ENCODE measurements around the gene SLC22A5.
"Not testable (repeated sequence)": the region's sequence is repeated elsewhere in the genome, so short reads cannot be mapped to it uniquely, and the experiment has no call there.

The SLC22A5 gene

DNA sequence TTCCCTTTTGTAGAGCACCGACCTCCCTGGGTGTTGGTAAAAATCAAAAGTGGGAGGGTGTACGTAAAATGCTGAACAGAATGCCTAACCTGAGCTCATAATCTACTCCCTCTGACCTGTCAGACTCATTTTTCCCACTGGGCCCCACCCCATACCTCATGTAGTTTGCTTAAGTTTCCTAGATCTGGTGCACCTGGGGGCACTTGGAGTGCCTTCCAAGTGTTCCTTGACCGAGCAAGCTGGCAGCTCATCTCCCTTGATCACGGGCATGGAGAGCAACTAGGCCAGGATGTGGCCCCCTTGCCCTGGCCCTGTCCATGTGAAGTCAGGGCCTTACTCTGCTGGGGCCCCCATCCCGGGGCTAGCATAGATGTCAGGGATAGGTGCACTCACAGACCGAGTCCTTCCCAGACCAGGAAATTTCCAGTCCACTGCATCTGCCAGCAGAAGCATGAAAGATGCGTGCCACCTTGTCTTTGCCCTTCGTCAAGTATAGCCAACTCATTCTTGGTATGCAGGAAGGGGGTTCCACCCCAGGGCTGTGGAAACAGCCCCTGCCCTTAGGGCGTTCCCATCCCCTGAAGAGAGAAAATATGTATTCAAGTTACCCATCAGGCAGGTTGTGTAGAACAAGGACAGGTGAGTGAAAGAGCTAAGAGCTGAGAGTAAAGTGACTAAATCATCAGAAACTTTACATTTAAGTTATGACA is 41.9 kb downstream of the SLC22A5 start:
- no peak for DNase-seq (ENCODE audit: low read depth in 1 of 2, low spot score in 1 of 2)

DNA sequence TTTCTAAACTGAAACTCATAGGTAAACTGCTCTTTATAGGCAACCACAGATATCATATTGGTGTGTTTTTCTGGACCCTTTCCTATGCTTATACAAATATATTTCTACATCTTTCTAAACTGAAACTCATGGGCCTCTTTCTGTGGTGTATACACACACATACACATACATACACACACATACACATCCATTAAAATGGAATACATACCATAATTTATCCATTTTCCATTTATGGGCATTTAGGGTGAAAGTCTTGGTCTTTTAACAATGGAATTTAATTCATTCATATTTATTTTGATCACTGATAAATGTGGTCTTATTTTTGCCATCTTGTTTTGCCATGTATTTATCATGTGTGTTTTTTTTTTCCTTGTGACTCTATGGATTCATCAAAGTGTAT is 44.1 kb downstream of the SLC22A5 start:
- no peak for DNase-seq (ENCODE audit: low read depth in 1 of 2, low spot score in 1 of 2)

DNA sequence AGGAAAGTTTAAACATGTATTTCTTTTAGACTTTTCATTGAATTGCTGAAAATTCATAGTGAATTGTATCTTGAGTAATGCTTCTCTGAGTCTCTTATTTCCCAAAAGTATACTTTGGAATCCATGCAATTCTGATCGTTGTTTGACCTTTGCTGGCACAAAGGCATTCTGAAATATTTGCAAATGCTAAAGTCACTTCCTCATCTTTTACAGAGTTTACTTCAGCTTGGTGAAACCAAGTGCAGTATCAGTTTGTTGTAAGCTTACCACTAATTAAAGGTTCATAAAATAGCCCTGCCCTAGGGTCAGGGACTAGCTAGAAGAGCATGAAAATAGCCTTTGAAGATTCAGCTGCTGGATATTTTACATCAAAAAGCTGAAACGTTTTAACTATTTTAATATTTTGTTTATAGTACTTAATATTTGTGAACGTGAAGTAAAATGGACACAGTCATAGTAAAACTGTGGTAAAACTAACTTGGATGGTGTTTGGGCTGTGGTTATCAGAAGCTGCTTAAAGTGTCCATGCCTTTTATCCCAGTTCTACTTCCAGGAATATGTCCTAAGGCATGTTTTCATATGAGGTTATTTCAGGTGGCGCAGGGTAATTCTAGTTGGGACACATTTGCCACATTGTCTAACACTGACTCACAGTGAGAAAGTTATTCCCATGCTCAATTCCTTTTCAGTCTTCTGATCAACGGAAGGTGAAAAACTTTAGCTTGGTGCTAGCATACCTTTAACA is 45.3 kb downstream of the SLC22A5 start:
- DNase-seq (ENCODE audit: low read depth in 1 of 2, low spot score in 1 of 2): no peak

DNA sequence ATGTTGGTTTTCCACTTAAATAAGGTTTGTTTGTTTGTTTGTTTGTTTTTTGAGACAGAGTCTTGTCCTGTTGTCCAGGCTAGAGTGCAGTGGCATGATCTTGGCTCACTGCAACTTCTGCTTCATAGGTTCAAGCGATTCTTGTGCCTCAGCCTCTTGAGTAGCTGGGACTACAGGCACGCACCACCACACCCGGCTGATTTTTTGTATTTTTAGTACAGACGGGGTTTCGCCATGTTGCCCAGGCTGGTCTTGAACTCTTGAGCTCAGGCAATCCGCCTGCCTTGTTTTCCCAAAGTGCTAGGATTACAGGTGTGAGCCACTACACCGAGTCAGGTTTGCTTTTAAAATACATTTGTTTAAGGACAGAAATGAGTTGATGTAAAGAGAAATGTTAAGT is 46.0 kb downstream of the SLC22A5 start:
- not testable (repeated sequence) for DNase-seq (ENCODE audit: low read depth in 1 of 2, low spot score in 1 of 2)

DNA sequence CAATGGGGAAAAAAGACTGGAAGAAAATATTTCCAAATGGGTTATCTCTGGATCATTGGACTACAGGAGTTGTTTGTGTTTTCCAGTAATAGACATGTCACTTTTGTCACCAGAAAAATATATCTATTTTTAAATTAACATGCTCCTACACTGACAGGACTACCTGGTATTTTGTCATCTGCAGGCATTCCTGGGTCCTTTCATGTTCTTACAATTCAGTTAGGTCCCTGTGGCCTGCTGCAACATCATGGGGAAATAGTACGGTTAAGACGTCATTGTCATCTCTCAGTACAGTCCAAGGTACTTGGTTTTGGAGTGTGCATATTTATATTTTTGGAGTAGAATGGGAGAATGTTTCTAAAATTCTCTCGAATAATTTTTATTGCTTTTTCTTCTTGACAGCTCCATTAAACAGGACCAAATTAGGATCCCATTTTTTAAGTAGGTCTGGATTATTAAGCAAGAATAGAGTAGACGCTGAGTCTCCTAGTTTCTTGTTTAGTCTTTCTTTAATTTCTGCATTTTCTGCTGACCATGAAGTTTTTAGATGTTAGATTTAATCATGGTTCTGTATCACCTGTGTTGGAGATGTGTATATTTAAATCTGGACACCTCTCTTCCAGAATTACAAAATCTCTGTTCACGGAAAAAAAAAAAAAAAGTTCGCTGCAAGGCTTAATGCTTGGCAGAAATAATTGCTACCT is 46.9 kb downstream of the SLC22A5 start:
- no peak for DNase-seq (ENCODE audit: low read depth in 1 of 2, low spot score in 1 of 2)

DNA sequence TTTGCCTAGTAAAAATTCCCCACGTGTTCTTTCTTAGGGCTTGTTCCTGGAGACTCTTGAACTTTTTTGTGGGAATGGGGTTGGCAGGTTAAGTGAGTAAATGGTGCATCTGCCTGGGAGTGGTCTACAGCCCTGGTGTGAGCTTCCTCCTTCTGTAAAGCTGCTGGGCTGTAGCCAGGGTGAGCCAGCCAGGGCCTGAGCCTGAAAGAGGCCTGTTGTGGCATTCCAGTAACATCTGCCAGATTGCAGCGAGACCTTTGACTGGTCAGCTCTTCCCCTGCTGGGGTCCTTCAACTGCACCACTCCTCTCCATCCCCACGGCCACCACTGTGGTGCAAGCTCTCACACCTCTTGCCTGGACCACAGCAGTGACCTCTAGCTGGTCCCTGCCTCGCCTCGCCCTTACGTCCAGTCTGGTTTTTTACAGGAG is 47.5 kb downstream of the SLC22A5 start:
- DNase-seq (ENCODE audit: low read depth in 1 of 2, low spot score in 1 of 2): no peak

DNA sequence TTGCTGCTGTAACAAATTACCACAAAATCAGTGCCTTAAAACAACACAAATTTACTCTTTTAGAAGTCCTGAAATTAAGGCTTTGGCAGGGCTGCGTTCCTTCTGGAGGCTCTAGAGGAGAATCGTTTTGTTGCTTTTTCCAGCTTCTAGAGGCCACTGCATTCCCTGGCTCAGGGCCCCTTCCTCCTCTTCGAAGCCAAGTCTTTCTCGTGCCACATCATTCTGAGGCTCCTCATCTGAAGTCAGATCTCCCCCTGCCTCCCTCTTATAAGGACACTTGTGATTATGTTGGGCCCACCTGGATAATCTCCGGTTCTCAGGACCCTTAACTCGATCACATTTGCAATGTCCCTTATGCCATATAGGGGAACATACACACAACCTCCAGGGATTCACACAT is 48.0 kb downstream of the SLC22A5 start:
- no peak for DNase-seq (ENCODE audit: low read depth in 1 of 2, low spot score in 1 of 2)

DNA sequence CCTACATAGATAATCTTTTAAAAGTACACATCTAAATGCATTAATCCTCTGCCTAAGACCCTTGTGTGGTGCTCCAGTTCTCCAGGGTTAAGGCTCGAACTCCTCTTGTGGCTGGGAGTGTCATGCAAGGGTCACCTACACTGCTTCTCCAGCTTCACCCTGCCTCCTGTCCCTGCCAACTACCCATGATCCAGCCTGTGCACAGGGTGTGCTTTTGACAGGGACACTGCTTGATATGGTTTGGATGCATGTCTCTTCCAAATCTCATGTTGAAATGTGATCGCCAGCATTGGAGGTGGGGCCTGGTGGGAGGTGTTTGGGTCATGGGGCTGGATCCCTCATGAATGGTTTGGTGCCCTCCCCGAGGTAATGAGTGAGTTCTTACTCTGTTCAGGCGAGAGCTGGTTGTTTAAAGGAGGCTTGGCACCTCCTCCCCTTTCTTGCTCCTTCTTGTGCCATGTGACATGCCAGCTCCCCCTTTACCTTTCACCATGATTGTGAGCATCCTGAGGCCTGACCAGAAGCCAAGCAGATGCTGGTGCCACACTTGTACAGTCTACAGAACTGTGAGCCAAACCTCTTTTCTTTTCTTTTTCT is 48.5 kb downstream of the SLC22A5 start:
- no peak for DNase-seq (ENCODE audit: low read depth in 1 of 2, low spot score in 1 of 2)

DNA sequence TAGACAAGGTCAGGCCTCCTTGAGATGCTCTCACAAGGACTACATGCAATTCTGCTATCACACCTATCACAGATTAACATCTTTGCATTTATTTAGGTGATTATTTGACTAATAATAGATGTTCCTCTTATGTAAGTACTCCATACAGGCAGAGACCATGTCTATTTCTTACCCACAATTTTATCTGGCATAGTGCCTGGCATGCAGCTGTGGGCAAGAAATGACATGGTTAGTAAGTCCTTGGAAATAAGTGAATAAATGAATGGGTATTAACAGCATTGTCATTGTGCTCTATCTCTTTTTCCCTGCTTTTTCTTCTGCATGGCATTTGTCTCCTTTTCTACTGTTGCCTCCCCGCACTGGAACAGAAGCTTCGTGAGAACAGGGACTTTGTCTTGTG is 49.4 kb downstream of the SLC22A5 start:
- DNase-seq (ENCODE audit: low read depth in 1 of 2, low spot score in 1 of 2): no peak

DNA sequence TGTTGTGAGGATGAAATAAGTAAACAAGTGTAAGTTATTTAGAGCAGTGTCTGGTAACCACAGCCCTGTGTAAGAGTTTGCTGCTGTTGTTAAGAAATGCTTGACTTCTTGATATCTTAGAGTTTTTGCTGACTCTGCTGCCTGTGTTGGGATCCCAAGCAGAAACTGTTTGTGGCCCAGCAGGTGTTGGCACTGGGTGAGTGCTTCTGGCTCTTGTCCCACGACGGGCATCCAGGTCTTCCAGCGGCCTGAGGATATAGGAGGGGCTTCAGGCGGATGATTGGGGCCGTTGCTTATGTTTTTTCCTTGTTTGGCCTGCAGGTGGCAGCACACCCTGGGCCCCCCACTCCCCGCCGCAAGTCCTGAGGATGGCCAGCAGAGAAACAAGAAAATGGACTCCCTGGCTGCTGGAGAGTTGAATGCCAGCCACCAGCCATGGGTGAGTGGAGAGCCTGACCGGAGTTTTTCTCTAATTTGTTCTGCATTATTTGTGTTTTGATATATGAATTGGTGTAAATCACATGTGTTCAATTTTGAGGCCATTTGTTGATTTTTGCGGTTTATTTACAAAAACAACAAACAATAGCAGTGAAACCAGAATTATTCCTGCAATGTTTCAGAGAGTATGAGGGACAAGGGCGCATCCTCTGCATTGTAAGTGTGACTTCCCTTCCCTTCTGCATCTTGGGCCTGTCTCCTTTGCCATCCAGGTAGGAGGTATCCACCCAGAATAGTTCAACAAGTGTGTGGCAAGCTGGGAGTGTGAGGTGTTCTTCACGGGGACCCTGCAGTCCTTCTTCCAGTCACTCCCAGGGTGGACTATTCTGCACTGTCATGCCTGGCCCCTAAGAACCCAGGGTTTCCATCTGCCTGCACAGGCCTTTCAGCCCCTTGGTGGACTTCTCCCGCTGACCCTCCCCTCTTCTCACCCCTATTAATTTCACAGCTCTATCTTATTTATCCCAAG is 50.3 kb downstream of the SLC22A5 start:
- no peak for DNase-seq (ENCODE audit: low read depth in 1 of 2, low spot score in 1 of 2)

DNA sequence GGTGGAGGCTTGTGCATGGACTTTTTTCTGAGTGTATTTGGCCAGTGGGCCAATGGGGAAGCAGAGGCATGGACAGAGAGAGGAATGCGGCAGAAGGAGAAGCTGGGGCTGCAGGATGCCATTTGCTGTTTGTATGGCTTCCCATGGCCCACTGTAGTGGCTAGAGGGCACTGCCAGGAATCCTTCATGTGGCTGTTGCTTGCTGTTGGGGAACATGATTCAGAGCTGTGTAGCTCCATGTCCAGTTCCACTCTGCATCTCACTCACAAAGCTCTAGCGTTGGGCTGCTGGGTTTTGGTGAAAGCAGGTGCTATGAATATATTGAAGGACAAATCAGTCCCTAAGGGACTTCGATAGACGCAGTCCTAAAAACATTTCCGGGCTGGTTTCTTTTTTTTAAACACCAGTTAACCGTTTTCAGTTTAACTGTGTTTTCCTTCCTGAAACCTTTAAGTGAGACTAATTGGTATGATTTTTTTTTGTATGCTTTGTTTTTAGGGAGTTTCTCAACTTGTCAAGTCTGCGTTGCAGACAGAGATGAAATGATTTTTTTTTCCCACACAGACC is 51.3 kb downstream of the SLC22A5 start:
- DNase-seq (ENCODE audit: low read depth in 1 of 2, low spot score in 1 of 2): no peak

DNA sequence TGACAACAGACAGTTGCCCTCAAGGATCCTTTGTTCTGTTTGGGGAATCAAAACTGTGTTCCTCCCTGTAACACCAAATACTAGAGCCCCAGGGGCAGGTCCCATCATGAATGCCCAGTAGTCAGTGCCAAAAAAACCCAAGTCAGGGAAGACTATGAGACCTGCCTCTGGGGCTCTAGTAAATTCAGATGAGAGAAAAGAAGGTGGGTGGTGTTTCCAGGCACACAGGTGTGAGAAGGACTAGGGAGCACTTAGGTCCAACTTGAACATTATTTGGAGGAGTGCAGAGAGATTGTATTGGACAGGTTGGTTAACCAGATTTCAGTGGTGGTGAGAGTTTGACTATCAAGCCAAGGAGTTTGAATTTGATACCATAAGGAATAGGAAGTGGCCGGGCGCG is 52.0 kb downstream of the SLC22A5 start:
- no peak for DNase-seq (ENCODE audit: low read depth in 1 of 2, low spot score in 1 of 2)

DNA sequence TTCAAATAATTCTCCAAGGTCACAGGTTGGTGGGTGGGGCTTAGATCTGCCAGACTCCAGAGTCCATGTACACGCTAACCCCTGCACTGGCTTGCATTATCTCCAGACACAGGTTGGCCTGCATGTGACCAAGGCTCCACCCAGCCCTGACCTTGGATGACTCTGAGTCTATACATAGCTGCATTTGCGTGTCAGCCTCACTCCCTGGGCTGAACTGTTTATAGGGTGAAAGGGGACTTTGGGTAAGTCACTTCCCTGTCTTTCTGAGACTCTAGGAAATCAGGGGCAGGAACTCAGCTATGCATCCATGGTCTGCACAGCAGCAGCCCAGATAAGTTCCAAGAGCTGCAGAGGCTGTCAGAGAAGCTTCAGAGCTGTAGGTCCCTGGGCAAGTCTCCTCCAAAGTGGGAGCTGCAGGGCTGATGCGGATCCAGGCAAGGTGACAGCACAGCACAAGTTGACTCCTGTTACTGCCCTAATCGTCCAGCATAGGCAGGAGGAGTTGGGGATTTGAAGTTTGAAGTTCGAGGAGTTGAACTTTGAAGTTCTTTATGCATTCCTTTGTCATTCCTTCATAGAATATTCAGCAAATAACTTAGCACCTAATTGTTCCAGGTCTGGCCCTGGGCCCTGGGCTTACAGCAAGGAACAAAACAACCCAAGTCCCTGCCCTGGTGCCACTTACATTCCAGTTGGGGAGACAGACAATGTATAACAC is 53.4 kb downstream of the SLC22A5 start:
- no peak for DNase-seq (ENCODE audit: low read depth in 1 of 2, low spot score in 1 of 2)

DNA sequence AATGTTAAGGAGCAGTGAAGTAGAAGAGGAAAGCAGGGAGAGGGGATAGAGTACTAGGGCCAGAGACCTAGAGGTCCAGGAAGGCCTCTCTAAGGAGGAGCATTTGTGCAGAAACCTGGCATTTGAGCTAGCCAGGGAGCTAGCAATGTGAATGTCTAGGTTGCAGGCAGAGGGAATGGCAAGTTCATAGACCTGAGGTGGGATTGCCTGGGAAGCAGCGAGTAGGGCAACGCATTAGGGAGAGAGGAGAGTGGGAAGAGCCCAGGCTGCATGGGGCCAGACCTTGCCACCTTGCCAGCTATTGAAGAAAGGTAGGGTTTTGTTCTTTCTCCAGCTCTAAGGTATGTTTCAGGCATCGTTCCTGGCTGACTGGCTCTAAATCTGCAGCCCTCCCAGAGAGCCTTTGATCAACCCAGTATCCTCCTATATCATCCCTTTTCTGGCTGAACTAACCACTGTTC is 54.0 kb downstream of the SLC22A5 start:
- no peak for DNase-seq (ENCODE audit: low read depth in 1 of 2, low spot score in 1 of 2)

DNA sequence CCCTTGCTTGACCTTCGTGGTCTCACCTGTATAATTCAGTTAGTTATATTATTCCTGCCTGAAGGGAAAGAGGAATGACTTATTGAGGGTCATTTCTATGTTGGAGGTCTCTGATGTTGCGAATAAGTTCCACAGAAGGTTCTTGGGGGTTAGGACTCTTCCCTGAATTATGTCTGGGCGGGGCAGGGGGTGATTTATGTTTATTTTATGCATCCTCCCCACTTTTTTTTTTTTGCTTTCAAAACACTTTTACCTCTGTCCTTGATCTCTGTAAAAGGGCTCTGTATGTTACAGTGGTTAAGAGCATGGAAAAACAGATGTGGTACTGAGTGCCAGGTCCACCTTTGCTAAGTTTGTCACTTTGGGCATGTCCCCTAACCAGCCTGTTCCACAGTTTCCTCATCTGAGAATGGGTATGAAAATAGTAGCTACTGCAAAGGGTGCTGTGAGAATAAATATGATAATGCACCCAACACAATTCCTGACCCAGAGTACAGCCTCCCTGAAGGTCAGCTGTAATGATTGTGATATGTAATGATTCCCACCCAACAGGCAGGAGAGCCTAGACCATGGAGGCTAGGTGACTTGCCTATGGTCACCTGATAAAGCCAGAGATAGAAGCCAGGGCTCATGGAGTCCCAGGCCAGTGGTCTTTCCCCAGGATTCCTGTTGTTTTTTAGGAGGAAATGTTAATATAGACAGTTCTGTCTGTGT is 54.8 kb downstream of the SLC22A5 start:
- no peak for DNase-seq (ENCODE audit: low read depth in 1 of 2, low spot score in 1 of 2)

DNA sequence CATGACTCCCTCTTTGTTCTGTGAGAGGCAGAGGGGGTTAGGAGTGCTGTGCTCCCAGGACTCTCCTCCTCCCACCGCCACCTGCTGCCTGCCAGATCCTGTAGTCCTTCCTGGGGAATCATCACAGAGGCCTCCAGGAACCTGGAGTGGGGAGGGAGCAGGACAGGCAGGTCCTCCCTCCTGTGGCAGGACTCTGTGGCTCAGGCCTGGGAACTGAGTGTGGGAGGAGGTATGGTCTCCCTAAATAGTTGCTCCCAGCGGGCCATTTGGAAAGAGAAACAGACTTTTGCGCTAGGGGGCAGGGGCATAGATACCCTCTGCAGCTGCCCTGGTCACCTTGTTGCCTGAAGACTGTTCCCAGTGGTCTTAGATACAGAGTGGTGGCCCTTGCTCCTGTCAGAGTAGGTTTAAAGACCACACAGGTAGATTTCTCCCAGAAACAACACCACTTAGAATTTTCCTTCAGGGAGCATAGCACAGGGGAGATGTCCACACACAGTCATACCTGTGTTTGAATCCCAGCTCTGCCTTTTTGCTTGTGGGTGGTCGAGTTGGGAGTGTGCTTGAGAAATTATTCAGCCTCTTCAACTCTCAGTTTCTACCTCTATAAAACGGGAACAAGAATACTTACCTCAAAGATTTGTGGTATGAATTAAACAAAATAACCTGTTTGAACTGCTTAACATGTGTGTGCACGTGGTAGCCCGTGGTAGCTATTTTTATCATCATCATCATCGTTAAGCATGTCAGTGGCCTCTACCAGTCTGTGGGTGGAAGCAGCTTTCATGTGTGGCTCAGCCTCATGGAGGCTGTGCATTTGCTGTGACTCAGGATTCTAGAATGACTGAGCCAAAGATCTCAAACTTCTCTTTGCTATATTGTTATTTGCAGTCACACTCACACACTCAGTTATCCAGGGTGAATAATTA is 55.8 kb downstream of the SLC22A5 start:
- DNase-seq (ENCODE audit: low read depth in 1 of 2, low spot score in 1 of 2): peak in 1 of 2 donors; percentile 80

DNA sequence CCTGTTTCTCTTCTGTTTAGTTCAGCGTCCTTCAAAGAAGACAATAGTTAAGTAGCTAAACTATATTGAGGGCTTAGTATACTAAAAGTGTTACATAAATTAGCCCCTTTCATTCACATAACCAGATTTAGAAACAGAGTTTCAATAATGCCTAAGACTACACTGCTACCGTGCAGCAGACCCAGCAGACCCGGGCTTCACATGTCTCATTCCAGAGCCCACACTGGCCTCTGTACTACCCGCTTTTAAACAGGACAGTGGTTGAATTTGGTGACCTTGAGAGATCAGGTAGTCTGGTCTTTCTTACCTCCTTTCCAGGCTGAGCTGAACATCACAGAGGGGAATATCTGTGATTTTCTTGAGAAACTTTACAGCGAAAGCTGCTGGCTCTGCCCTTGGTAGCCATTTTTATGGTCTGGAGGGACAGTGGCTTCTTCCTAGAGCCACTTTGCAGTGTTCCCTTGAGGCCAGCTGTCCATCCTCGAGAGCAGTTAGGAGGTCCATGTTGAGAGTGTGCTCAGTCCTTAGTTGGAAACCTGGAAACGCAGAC is 56.5 kb downstream of the SLC22A5 start:
- no peak for DNase-seq (ENCODE audit: low read depth in 1 of 2, low spot score in 1 of 2)
